Spinal cord (tissue), 10 donors: ENCODE results near the gene SDHA. TPM values are rescaled to one million over a fixed set of nuclear protein-coding genes. Genes with fewer than 3 reads are reported as not detected.
"Not testable (repeated sequence)": the region's sequence is repeated elsewhere in the genome, so short reads cannot be mapped to it uniquely, and the experiment has no call there.

Source experiments
- DNase-seq, 6 donors: peaks; one replicate each; pipeline versions ENCODE4 v3.0.0 to v3.0.0-alpha.2; 2013 to 2015; ENCODE audit warnings: low spot score in 6 of 6, low read depth in 4 of 6
- H3K27ac ChIP-seq: one replicate; pipeline ENCODE4 v1.5.1; 2013; ENCODE audit warnings: low read depth, low read length, control low read depth
- H3K27me3 ChIP-seq: one replicate; pipeline ENCODE4 v1.6.1; 2013; ENCODE audit warnings: low read length; ENCODE audit not compliant: control insufficient read depth, insufficient read depth
- H3K36me3 ChIP-seq: one replicate; pipeline ENCODE4 v1.6.1; 2013; ENCODE audit warnings: low read length; ENCODE audit not compliant: control insufficient read depth, insufficient read depth
- H3K4me1 ChIP-seq: one replicate; pipeline ENCODE4 v1.6.1; 2013; ENCODE audit warnings: low read length; ENCODE audit not compliant: control insufficient read depth, insufficient read depth
- H3K4me3 ChIP-seq: one replicate; pipeline ENCODE4 v1.5.1; 2013; ENCODE audit warnings: low read depth, low read length, control low read depth
- H3K9me3 ChIP-seq: one replicate; pipeline ENCODE4 v1.6.1; 2013; ENCODE audit warnings: low read length; ENCODE audit not compliant: control insufficient read depth, insufficient read depth
- WGBS: methylation state at CpG from one replicate; pipeline ENCODE4 v1.1.5; 2013; ENCODE audit warnings: missing lambda C conversion rate; ENCODE audit not compliant: insufficient coverage; 5-methylcytosine and 5-hydroxymethylcytosine counted together
- polyA plus RNA-seq, 2 donors: library from polyadenylated mRNA; unstranded; fragments of 120-200 nt; gene quantifications; one replicate each; pipeline ENCODE4 v1.2.1, GENCODE V29; 2013; ENCODE audit not compliant: insufficient read length in 2 of 2
- total RNA-seq, 2 donors: library from RNA; depleted of rRNA in 1 of 2; stranded (reverse); fragments of 120-200 nt in 1 of 2; fragments of >200 nt in 1 of 2; gene quantifications; one replicate each; pipeline versions ENCODE4 v1.2.3 to v1.2.4, GENCODE V29; 2013 to 2014
- donor health status: healthy.

SDHA gene
- total and polyA plus RNA-seq, 4 donors, result 113 to 166 (median 135) TPM

GRCh38 chr5:266311-267026 lies 48.3 kb downstream of the SDHA start:
- H3K4me1 ChIP-seq, H3K36me3 ChIP-seq, DNase-seq, H3K27me3 ChIP-seq, H3K4me3 ChIP-seq, H3K9me3 ChIP-seq, H3K27ac ChIP-seq: not testable (repeated sequence)
- WGBS, result 96% methylated on average over 19 of the region's 19 CpGs

- 43% methylated on average over 1 of the region's 1 CpG for WGBS
- no peaks in the 10 kb centered on the region for H3K27me3 ChIP-seq
- no peaks in the 10 kb centered on the region for H3K9me3 ChIP-seq
- no peak for DNase-seq
- no peak overlapping the region for H3K27ac ChIP-seq
- no peak overlapping the region for H3K4me3 ChIP-seq
- peaks cover 14% of the 10 kb centered on the region for H3K4me1 ChIP-seq
- peaks cover 8% of the 10 kb centered on the region for H3K36me3 ChIP-seq
These were observed 49.6 kb downstream of the SDHA start for GRCh38 chr5:267716-268115.

GRCh38 chr5:270340-270739 lies 52.2 kb downstream of the SDHA start:
- 73% methylated on average over 17 of the region's 17 CpGs for WGBS
- peaks cover 9% of the 10 kb centered on the region for H3K36me3 ChIP-seq
- no peak overlapping the region for H3K27ac ChIP-seq
- peaks cover 21% of the 10 kb centered on the region for H3K4me1 ChIP-seq
- no peaks in the 10 kb centered on the region for H3K27me3 ChIP-seq
- H3K9me3 ChIP-seq, result no peaks in the 10 kb centered on the region
- DNase-seq, result no peak
- H3K4me3 ChIP-seq, result no peak overlapping the region

- 0% methylated on average over 13 of the region's 41 CpGs for whole genome bisulfite sequencing
- H3K4me3 ChIP-seq, result peak overlapping the region; percentile 64
- not testable (repeated sequence) for H3K27ac ChIP-seq, DNase-seq, H3K9me3 ChIP-seq, H3K27me3 ChIP-seq, H3K36me3 ChIP-seq
- peaks cover 21% of the 10 kb centered on the region for H3K4me1 ChIP-seq
These were observed 53.7 kb downstream of the SDHA start for GRCh38 chr5:271828-272167.

- H3K36me3 ChIP-seq, H3K9me3 ChIP-seq, DNase-seq, H3K27me3 ChIP-seq, H3K27ac ChIP-seq, H3K4me3 ChIP-seq: not testable (repeated sequence)
- H3K4me1 ChIP-seq, result peaks cover 21% of the 10 kb centered on the region
- WGBS, result 83% methylated on average over 2 of the region's 9 CpGs
These were observed 55.0 kb downstream of the SDHA start for GRCh38 chr5:273091-273490.

GRCh38 chr5:273491-273890 lies 55.4 kb downstream of the SDHA start:
- H3K9me3 ChIP-seq, DNase-seq, H3K27ac ChIP-seq, H3K4me3 ChIP-seq, H3K36me3 ChIP-seq, H3K27me3 ChIP-seq: not testable (repeated sequence)
- no CpG with 5 or more reads among the region's 7 CpGs for WGBS
- H3K4me1 ChIP-seq, result peaks cover 21% of the 10 kb centered on the region

- not testable (repeated sequence) for H3K27me3 ChIP-seq, H3K9me3 ChIP-seq, H3K36me3 ChIP-seq, DNase-seq, H3K4me3 ChIP-seq, H3K27ac ChIP-seq
- WGBS, result no CpG with 5 or more reads among the region's 7 CpGs
- H3K4me1 ChIP-seq, result peaks cover 21% of the 10 kb centered on the region
These were observed 56.2 kb downstream of the SDHA start for GRCh38 chr5:274346-274745.

GRCh38 chr5:278646-279045 lies 60.5 kb downstream of the SDHA start:
- H3K9me3 ChIP-seq, result no peaks in the 10 kb centered on the region
- 92% methylated on average over 9 of the region's 9 CpGs for WGBS
- H3K27ac ChIP-seq, result no peak overlapping the region
- H3K27me3 ChIP-seq, result no peaks in the 10 kb centered on the region
- peaks cover 7% of the 10 kb centered on the region for H3K36me3 ChIP-seq
- no peak overlapping the region for H3K4me3 ChIP-seq
- DNase-seq, result no peak
- H3K4me1 ChIP-seq, result no peaks in the 10 kb centered on the region

GRCh38 chr5:279051-279665 lies 61.0 kb downstream of the SDHA start:
- not testable (repeated sequence) for DNase-seq, H3K27ac ChIP-seq, H3K27me3 ChIP-seq, H3K9me3 ChIP-seq, H3K4me1 ChIP-seq, H3K36me3 ChIP-seq, H3K4me3 ChIP-seq
- 82% methylated on average over 12 of the region's 14 CpGs for WGBS

- no peaks in the 10 kb centered on the region for H3K9me3 ChIP-seq
- no peak for DNase-seq
- no peak overlapping the region for H3K4me3 ChIP-seq
- no peaks in the 10 kb centered on the region for H3K4me1 ChIP-seq
- 81% methylated on average over 14 of the region's 14 CpGs for WGBS
- H3K27me3 ChIP-seq, result no peaks in the 10 kb centered on the region
- H3K36me3 ChIP-seq, result peaks cover 21% of the 10 kb centered on the region
- H3K27ac ChIP-seq, result no peak overlapping the region
These were observed 68.0 kb downstream of the SDHA start for GRCh38 chr5:285991-286557.
